ENCODE data around the gene NLRP10.
A peak's percentile ranks its signal among the peaks of the same experiment; 100 is the strongest.
"Not testable (repeated sequence)": the region's sequence is repeated elsewhere in the genome, so short reads cannot be mapped to it uniquely, and the experiment has no call there.

Gene NLRP10, protein sequence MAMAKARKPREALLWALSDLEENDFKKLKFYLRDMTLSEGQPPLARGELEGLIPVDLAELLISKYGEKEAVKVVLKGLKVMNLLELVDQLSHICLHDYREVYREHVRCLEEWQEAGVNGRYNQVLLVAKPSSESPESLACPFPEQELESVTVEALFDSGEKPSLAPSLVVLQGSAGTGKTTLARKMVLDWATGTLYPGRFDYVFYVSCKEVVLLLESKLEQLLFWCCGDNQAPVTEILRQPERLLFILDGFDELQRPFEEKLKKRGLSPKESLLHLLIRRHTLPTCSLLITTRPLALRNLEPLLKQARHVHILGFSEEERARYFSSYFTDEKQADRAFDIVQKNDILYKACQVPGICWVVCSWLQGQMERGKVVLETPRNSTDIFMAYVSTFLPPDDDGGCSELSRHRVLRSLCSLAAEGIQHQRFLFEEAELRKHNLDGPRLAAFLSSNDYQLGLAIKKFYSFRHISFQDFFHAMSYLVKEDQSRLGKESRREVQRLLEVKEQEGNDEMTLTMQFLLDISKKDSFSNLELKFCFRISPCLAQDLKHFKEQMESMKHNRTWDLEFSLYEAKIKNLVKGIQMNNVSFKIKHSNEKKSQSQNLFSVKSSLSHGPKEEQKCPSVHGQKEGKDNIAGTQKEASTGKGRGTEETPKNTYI

DNA sequence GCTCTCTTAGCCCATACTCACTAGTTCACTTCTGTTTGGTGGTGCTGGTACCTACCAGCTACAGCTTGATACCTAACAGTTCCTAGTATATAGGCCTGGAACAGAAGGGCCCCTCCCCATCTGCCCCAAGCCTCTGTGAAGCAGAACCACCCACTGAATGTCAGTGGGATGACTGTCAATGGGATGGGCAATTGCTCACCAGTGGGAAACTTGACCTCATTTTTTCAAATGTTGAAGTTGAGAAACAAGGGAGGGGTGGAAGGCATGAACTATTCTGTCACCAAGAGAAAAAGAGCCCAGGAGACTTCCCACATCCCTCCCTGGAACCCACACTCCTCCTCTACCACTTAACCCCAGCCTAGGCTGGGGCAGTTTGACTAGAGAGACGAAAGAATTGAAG is at the start of gene NLRP10:
Gene NLRP10 (minus strand): TSS at position 62 of the 400 bp plus-strand sequence. CDS start 1,952 bp downstream, outside the sequence.
- no peak for DNase-seq (ENCODE audit: low read depth)

DNA sequence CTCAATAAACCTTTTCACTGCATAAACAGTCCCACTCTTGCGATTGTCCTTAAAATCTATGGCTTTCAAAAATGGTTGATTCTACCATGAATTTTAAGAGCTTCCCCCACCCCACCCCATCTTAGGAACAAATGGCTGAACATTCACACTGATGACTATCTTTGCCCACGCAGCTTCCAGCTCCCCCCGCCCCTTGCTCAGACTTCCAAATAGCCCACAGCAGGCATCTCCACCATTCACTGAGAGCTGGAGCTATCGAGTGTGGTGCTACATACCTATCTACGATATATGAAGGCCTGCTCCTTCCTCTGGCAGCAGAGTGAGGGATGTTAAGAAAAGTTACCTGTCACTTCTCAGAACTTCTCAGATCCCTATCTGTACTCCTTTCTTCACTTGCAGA is 48.6 kb upstream of the NLRP10 start:
- DNase-seq (ENCODE audit: low read depth): no peak

DNA sequence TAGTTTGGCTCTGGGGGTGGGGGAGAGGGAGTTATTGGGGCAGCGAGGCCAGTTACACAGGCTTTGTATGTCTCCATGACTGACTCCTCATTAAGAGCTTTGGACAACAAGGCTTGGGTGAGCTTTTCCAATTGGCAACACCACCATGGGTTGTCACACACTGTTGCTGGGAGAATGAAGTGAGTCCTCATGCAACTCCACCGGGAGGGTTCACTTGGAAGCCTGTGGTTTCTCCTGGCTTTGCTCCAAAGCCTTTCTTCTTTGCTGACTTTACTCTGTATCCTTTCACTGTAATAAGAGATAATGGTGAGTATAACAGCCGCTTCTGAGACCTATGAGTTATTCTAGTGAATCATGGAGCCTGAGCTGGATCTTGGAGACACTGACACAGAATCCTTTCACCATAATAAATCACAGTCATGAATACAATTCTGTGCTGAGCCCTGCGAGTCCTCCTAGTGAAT is 46.8 kb upstream of the NLRP10 start:
- DNase-seq (ENCODE audit: low read depth): no peak

DNA sequence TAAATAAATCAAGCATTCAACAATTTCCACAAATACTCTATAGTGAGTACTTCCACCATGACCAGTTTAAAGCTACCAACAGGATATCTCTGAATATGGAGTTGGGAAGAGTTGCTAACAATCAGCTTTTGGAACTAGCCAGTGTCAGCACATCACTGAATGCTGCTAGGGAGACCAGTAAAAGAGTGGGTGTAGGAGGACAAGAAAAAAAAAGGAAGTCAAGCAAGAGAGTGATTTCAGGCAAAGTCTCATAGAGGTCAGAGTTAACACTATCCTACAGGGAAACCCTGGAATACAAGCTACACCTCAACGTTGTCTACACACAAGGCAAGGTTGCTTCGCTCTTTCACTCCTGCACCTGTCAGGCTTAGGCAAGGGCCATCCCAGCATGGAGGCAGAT is 46.1 kb upstream of the NLRP10 start:
- DNase-seq (ENCODE audit: low read depth): no peak

DNA sequence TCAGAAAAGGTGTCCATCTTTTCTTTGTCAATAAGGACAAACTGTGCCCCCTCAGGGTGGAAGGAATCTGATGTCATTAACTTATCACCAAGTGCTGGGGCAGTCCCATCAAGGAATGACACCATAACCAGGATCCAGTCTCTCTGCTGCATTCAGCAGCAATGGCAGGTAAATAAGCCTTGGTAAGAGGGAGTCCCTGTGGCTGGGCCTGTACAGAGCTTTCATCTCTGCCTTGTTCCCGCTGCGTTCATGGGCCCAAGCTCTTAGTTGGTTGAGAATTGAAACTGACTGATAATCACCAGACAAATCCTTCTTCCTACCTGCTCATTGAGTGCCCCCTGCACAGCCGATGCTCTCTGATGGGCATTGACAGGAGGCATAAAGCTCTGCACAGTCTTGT is 44.6 kb upstream of the NLRP10 start:
- DNase-seq (ENCODE audit: low read depth): no peak

DNA sequence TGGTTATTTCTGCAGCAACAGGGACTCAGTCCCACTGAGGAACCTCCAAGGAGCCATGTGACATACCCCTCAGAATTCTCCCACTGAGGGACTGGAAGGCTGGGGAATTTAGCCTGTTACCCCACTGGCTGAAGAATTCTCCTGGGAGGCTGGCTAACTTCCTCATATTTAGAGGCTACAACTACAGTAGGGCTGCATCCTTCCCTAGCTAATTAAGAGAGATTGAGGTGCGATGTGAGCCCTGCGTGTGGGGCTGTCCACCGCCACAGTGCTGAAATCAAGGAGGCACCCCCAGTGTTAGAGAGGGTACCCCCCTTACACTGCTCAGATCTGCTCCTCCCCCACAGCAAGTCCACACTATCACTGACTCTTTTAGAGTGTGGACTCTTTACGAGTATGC is 43.0 kb upstream of the NLRP10 start:
- no peak for DNase-seq (ENCODE audit: low read depth)

DNA sequence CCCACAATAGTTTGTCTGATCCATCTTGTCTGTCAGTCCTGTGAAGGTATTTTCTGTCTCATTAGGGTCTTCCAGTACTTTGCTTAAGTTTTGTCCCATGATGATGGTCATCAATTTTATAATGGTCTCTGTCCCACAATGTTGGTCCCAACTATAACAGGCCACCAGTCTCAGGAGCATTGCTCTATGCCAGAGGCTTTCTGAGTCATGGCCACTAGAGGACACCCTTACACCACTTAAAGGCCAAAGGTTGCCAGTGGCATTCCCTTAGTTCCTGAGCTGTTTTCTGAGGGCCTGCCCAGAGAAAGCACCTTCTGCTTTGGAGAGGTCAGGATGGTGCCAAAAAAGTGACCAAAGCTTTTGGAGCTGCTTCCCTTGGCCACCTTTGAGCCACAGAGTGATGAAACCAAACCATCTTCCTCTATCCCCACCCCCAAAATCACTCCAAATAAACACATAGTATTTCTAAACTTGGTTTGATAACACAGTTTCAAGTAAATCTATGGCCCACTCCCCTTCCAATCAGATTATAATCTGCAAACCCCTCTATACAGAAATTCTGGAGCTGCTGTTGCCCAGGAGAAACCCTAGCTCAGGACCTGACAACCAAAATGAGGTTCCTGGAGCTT is 41.2 kb upstream of the NLRP10 start:
- peak; percentile 41 for DNase-seq (ENCODE audit: low read depth)

DNA sequence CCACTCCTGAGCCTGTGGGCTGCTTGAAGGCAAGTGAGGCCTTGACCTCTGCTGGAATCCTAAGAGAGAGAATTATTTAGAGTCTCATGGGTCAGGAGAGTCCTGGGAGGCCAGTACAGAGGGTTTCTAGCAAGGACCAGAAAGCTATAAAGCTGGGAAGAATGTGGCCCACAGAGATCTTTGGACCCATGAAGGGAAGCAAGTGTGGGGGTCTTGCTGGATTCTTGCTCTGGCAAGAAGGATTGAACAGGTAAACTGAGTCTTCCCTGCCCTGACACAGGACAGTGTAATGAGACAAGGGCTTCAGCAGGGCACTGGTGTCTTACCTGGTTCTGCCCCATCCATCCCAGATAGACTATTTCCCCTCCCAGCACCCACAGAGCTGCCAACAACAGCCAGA is 40.3 kb upstream of the NLRP10 start:
- no peak for DNase-seq (ENCODE audit: low read depth)

DNA sequence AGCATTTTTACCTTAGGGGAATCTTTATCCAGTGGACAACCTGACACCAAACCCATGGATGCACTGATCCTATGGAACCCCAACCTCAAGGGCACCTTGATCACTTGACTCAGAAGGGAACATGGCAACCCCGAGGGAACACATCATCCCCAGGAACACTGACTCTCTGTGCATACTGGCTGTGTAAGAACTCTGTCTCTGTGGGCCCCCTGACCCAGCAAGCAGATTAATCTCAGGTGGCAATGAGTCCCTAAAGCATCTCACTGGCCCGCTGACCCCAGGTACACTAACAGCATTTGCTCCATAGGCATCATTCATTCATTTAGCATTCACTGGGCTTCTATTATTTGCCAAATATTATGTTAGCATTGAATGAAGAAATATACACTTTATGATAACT is 38.8 kb upstream of the NLRP10 start:
- no peak for DNase-seq (ENCODE audit: low read depth)

DNA sequence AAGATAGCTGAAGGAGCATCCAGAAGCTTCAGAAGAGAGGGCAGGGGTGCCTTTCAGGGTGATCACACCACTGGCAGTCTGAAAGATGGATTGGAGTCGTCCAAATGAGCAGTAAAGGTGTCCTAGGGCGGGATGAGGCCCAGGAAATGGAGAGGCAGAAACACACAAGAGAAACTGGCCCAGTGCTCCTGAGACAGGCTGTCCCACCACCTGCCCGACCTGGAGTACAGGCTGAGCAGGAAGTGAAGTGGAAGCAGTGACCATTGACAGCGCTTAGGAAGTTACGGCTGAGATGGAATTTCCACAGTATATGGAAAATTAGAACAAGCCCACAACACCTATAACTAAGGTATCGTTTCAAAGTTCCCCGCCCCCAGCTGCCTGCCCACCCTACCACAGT is 37.9 kb upstream of the NLRP10 start:
- DNase-seq (ENCODE audit: low read depth): no peak

DNA sequence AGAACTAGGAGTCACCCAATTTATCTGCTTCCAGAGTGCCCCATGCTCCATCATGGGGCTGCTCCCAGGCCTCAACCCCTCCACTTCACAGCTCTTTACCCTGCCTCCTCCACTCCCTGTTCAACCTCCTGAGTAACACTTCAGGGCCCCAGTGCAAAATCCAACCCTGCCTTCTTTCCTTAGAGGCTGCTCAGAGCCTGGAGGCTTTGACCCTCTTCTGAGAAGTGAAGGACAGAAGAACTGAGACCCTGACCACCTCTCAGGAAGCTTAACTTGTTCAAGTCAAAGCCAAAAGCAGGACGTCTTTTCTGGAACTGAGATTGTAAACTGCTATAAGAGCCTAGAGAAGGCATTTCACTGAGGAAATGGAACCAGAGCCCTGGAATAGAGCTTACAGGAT is 37.4 kb upstream of the NLRP10 start:
- no peak for DNase-seq (ENCODE audit: low read depth)

DNA sequence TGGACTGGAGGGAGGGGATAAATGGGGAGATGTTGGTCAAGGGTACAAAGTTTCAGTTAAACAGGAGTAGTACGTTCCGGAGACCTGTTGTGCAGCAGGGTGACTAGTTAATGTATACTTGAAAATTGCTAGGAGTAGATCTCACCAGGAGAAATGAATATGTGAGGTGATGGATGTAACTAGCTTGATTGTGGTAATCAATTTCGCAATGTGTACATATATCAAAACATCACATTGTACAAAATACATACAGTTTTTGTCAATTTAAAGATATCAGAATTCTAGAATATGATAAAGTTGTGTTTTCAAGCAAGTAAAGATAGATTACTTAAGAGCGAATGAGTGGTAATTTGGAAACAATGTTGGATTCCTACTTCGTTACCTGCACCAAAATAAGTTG is 35.1 kb upstream of the NLRP10 start:
- DNase-seq (ENCODE audit: low read depth): no peak

DNA sequence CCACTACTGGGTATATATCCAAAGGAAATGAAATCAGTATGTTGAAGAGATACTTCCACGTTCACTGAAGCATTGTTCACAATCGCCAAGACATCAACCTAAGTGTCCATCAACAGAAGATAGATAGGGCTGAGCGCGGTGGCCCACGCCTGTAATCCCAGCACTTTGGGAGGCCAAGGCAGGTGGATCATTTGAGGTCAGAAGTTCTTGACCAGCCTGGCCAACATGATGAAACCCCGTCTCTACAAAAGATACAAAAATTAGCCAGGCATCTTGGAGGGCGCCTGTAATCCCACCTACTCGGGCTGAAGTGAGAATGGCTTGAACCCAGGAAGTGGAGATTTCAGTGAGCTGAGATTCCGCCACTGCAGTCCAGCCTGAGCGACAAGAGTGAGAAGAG is 34.5 kb upstream of the NLRP10 start:
- no peak for DNase-seq (ENCODE audit: low read depth)

DNA sequence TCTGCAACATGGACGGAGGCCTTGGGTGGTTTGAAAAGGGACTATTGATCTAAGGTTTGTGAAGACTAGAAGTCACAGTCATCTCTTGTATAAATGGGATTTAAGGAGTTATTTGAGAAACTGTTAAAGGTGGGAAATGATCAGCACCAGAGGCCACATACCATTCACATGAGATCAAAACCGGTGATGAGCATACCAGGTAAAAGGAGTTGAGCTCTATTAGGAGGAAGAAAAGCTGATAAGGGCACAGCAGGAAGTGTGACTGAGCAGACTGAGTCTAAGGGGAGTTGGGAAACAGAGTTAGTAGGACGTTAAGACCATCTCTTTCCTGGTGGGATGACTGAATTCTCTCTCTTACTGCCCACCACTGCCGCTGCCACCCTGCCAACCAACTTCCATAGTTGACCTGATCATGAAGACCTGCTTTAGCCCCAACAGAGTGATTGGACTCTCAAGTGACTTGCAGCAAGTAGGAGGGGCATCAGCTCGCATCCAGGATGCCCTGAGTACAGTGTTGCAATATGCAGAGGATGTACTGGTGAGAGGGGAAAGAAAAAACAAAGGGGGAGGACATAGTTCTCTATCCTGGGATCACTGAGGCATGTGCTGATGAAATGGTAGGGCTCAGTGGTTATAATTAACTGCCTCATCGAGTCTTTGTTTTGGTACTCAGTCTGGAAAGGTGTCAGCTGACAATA is 29.5 kb upstream of the NLRP10 start:
- DNase-seq (ENCODE audit: low read depth): no peak

DNA sequence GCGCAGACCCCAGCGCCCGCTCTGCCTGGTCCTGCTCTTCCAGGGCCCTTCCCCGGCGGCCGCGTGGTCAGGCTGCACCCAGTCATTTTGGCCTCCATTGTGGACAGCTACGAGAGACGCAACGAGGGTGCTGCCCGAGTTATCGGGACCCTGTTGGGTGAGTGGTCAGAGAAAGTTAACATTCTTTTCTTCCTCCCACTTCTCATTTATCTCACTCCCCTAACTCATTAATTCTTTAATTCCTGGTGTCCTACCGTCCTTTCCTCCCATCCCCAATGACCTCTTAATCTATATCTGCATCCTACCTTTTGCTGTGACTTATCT is 22.3 kb upstream of the NLRP10 start:
- DNase-seq (ENCODE audit: low read depth): not testable (repeated sequence)

DNA sequence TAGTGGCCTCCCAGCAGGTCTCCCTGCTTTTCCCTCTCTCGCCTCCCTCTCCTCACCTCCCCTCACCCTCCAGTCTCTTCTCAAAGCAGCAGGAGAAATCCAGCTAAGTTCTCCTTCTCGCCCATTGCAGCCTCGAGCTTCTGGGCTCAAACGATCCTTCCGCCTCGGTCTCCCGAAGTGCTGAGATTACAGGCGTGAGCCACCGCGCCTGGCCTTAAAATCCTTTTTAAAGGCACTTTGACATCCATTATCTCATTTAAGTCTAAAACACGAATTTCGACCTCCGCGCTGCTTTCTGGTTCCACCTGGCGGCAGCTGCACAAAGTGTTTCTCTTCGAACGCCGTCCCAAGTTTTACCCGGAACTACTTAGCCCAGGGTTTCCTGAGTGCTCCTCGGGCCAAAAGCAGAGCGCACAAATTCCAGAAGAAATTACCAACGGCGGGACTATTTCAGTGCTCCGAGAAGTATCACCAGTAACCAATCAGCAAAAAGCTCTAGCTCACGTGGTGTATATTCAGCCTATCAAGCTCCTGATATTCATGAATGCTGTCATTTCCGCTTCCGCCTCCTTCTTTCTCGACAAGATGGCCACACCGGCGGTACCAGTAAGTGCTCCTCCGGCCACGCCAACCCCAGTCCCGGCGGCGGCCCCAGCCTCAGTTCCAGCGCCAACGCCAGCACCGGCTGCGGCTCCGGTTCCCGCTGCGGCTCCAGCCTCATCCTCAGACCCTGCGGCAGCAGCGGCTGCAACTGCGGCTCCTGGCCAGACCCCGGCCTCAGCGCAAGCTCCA is 21.7 kb upstream of the NLRP10 start, which contains the start of gene EIF3F:
Gene EIF3F (plus strand): TSS at position 570 of the 792 bp plus-strand sequence. CDS start 16 bp downstream, at position 586.
- DNase-seq (ENCODE audit: low read depth): peak; percentile 89

DNA sequence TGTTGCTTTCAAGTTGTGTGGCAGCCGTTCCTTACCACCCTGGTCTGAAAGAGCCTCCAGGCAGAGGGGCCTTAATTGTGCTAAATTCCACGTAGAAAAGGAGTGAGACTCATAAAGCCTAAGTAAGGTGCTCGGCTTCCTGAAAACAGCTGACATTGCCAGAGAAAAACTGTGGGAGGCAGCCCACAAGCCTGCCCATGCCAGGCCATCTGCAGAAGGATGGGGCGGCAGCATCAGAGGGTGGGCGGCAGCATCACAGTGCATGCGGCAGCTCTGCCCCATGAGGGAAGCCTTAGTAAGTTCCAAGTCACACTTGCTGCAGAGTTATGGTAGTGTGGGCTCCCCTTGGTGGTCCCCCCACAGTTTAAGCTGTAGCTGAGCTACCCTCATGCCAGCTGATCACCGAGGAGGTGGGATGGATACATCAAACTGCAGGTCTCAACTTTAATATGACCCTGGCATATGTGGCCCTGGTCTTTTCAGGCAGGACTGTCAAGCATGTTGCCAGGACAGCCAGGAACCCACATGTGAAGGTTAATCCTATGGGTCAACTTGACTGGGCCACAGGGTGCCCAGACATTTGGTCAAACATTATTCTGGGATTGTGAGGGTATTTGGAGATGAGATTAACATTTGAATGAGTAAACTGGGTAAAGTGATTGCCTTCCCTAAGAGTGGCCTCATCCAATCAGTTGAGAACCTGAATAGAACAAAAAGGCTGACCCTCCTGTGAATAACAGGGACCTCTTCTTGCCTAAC is 18.8 kb upstream of the NLRP10 start:
- no peak for DNase-seq (ENCODE audit: low read depth)

DNA sequence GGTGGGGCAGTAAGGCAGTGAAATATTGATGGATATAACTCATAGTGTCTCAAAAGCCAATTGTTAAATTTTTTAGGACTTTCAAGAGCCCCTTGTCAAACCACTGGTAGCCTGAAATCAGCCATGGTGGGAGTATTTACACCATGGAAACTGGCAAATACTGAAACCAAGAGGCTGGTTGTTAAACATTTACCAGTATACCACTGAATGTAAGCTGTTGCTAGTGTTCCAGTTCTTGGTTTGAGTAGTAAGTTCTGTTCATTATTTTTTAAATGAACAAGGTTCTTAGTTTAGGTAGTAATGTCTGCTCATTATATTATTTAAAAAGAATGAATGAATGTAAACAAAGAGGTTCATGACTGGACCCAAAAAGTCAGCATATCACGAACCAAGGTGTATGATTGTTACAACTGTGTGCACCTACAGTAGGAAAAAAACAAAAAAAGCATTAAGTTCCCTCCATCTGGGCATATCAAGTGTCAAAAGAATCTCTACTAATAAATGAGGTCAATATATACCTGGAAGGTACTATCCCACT is 17.4 kb upstream of the NLRP10 start:
- DNase-seq (ENCODE audit: low read depth): no peak

DNA sequence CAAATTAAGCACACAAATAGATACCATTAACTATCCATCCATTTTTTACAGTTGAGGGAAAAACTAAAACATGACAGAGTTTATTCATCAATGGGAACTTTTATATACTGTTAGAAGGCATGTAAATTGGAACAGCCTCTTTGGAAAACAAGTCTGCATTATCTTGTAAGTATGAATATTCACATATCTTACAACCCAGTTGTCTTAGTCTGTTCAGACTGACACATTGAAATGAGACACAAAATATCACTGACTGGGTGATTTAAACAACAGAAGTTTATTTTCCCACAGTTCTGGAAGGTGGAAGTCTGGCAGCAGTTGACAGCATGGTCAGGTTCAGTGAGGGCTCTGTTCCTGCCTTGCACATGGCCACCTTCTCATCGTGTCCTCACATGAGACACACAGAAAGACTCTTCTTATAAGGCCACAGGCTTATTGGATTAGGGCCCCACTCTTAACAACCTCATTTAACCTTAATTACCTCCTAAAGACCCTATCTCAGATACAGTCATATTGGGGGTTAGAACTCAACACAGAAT is 16.4 kb upstream of the NLRP10 start:
- no peak for DNase-seq (ENCODE audit: low read depth)

DNA sequence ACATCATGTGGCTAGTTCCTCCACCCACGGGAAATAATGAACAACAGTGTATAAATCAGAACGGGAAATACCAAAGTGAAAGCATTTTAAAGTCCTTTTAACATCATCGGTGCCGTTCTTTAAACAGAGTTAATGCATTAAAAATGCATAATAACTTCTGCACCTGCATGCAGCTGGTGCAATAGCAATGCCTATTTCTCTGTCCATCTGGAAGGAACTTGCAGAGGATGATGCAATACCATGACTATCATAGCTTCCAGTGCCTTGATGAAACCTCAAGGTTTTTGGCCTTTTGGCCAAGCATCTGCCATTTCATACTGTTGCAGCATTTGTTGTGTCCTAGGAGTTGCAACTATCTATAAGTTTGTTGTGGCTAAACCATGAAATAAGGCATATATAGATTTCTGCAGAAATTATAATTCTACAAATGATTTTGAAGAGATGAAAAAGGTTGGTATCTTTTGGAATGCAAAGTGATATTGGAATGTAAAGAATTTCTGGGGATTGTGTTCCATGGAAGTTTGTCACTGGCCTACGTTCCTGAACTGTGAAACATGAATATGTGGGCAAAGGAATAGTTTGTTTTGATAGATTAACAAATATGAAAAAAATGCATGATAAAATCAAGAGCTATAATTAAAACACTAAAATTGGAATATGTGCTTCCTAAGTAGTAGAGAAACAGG is 12.1 kb upstream of the NLRP10 start:
- DNase-seq (ENCODE audit: low read depth): no peak
